H9 (cell line): ENCODE results near the gene LHFPL2. TPM values are rescaled to one million over a fixed set of nuclear protein-coding genes. Genes with fewer than 3 reads are reported as not detected.
"Not testable (repeated sequence)": the region's sequence is repeated elsewhere in the genome, so short reads cannot be mapped to it uniquely, and the experiment has no call there.

Experiments
- DNase-seq: peaks from one replicate; pipeline ENCODE4 v3.0.0-alpha.2; 2017
- H2AFZ ChIP-seq: one replicate; pipeline ENCODE4 v1.6.1; 2013; ENCODE audit warnings: mild to moderate bottlenecking, low read length, control low read depth, moderate library complexity
- H2AK5ac ChIP-seq: 2 replicates; pipeline ENCODE4 v1.6.1; 2013; ENCODE audit warnings: low read length, control low read depth, mixed read lengths; ENCODE audit not compliant: insufficient read length
- H2BK120ac ChIP-seq: one replicate; pipeline ENCODE4 v1.6.1; 2013; ENCODE audit warnings: low read depth, mild to moderate bottlenecking, low read length, control low read depth, inconsistent platforms; ENCODE audit not compliant: poor library complexity, severe bottlenecking
- H2BK12ac ChIP-seq: 2 replicates; pipeline ENCODE4 v1.6.1; 2013; ENCODE audit warnings: low read length, control low read depth, mixed read lengths, low read depth; ENCODE audit not compliant: insufficient read length
- H2BK15ac ChIP-seq: 2 replicates; pipeline ENCODE4 v1.6.1; 2013; ENCODE audit warnings: low read depth, low read length, control low read depth
- H2BK20ac ChIP-seq: one replicate; pipeline ENCODE4 v1.6.1; 2013; ENCODE audit warnings: low read depth, mild to moderate bottlenecking, low read length, control low read depth, inconsistent platforms; ENCODE audit not compliant: poor library complexity, severe bottlenecking
- H2BK5ac ChIP-seq: 2 replicates; pipeline ENCODE4 v1.6.1; 2013; ENCODE audit warnings: low read length, control low read depth, mixed read lengths; ENCODE audit not compliant: insufficient read length
- H3K14ac ChIP-seq: 2 replicates; pipeline ENCODE4 v1.6.1; 2013; ENCODE audit warnings: low read length, control low read depth; ENCODE audit not compliant: insufficient read depth
- H3K18ac ChIP-seq: 2 replicates; pipeline ENCODE4 v1.6.1; 2013; ENCODE audit warnings: low read depth, mild to moderate bottlenecking, mixed read lengths, low read length, control low read depth; ENCODE audit not compliant: insufficient read length
- H3K23ac ChIP-seq: 2 replicates; pipeline ENCODE4 v1.6.1; 2013; ENCODE audit warnings: low read length, control low read depth, mixed read lengths, low read depth; ENCODE audit not compliant: insufficient read length
- H3K23me2 ChIP-seq: 2 replicates; pipeline ENCODE4 v1.6.1; 2013; ENCODE audit warnings: low read depth, mild to moderate bottlenecking, mixed read lengths, low read length, control low read depth; ENCODE audit not compliant: insufficient read length, poor library complexity, severe bottlenecking
- H3K27ac ChIP-seq: 2 replicates; pipeline ENCODE4 v1.5.1; 2013; ENCODE audit warnings: low read length, control low read depth, mixed read lengths, low read depth; ENCODE audit not compliant: insufficient read length
- H3K27me3 ChIP-seq: 2 replicates; pipeline ENCODE4 v1.6.1; 2013; ENCODE audit warnings: low read length, control low read depth, inconsistent platforms; ENCODE audit not compliant: insufficient read depth
- H3K4ac ChIP-seq: 2 replicates; pipeline ENCODE4 v1.6.1; 2013; ENCODE audit warnings: low read depth, mild to moderate bottlenecking, control low read depth, inconsistent platforms, low read length, moderate library complexity
- H3K4me1 ChIP-seq: 2 replicates; pipeline ENCODE4 v1.6.1; 2013; ENCODE audit warnings: low read length, control low read depth, inconsistent platforms; ENCODE audit not compliant: insufficient read depth
- H3K4me2 ChIP-seq: 2 replicates; pipeline ENCODE4 v1.6.1; 2013; ENCODE audit warnings: low read length, control low read depth, mixed read lengths; ENCODE audit not compliant: insufficient read length, insufficient read depth
- H3K56ac ChIP-seq: 2 replicates; pipeline ENCODE4 v1.6.1; 2013; ENCODE audit warnings: low read depth, mild to moderate bottlenecking, mixed read lengths, low read length, control low read depth; ENCODE audit not compliant: insufficient read length
- H3K79me1 ChIP-seq: 2 replicates; pipeline ENCODE4 v1.6.1; 2013; ENCODE audit warnings: low read depth, mild to moderate bottlenecking, moderate library complexity, low read length, control low read depth, inconsistent platforms; ENCODE audit not compliant: insufficient read depth, poor library complexity, severe bottlenecking
- H3K79me2 ChIP-seq: 2 replicates; pipeline ENCODE4 v1.6.1; 2013; ENCODE audit warnings: low read length, control low read depth, inconsistent platforms; ENCODE audit not compliant: insufficient read depth
- H3K9ac ChIP-seq: 2 replicates; pipeline ENCODE4 v1.6.1; 2013; ENCODE audit warnings: low read length, control low read depth, mixed read lengths; ENCODE audit not compliant: insufficient read length; ENCODE audit errors: extremely low read depth
- H3K9me3 ChIP-seq: one replicate; pipeline ENCODE4 v1.6.1; 2013; ENCODE audit warnings: low read depth, low read length, inconsistent platforms; ENCODE audit not compliant: control insufficient read depth
- H3T11ph ChIP-seq: one replicate; pipeline ENCODE4 v1.6.1; 2013; ENCODE audit warnings: mild to moderate bottlenecking, low read length, control low read depth, inconsistent platforms
- H4K20me1 ChIP-seq: one replicate; pipeline ENCODE4 v1.6.1; 2013; ENCODE audit not compliant: control insufficient read depth, insufficient read length, insufficient read depth
- H4K5ac ChIP-seq: 2 replicates; pipeline ENCODE4 v1.6.1; 2013; ENCODE audit warnings: low read depth, mild to moderate bottlenecking, mixed read lengths, low read length, control low read depth; ENCODE audit not compliant: insufficient read length
- H4K8ac ChIP-seq: replicated peaks from 2 replicates; pipeline ENCODE4 v1.6.1; 2013; ENCODE audit warnings: low read length, control low read depth, mixed read lengths, low read depth; ENCODE audit not compliant: insufficient read length
- H4K91ac ChIP-seq: 2 replicates; pipeline ENCODE4 v1.6.1; 2013; ENCODE audit warnings: low read depth, mild to moderate bottlenecking, moderate library complexity, mixed read lengths, low read length, control low read depth; ENCODE audit not compliant: insufficient read length
- H3K27ac Mint-ChIP-seq, 3 experiments: 2 replicates in 2 of 3; 3 replicates in 1 of 3; pipeline ENCODE4 v1.8.0; 2020 to 2021; ENCODE audit warnings: mixed read lengths in 3 of 3, mild to moderate bottlenecking in 1 of 3, moderate library complexity in 1 of 3
- H3K27me3 Mint-ChIP-seq: 2 replicates; pipeline ENCODE4 v1.8.0; 2021; ENCODE audit warnings: low read depth, mild to moderate bottlenecking, moderate library complexity, mixed read lengths
- H3K36me3 Mint-ChIP-seq, 3 experiments: 2 replicates in 2 of 3; 3 replicates in 1 of 3; pipeline ENCODE4 v1.8.0; 2020 to 2021; ENCODE audit warnings: low read depth in 3 of 3, mixed read lengths in 3 of 3; ENCODE audit not compliant: insufficient read depth in 1 of 3
- H3K4me1 Mint-ChIP-seq, 2 experiments: 2 replicates each; pipeline ENCODE4 v1.8.0; 2020; ENCODE audit warnings: mixed read lengths in 2 of 2
- H3K4me3 Mint-ChIP-seq, 2 experiments: 2 replicates in 1 of 2; 3 replicates in 1 of 2; pipeline ENCODE4 v1.8.0; 2020 to 2021; ENCODE audit warnings: mild to moderate bottlenecking in 2 of 2, mixed read lengths in 2 of 2, moderate library complexity in 1 of 2
- H3K9me3 Mint-ChIP-seq, 2 experiments: 2 replicates in 1 of 2; 3 replicates in 1 of 2; pipeline ENCODE4 v1.8.0; 2020; ENCODE audit warnings: mild to moderate bottlenecking in 2 of 2, mixed read lengths in 2 of 2, moderate library complexity in 1 of 2
- WGBS: extraction: QIAGEN DNeasy Blood & Tissue Kit; methylation state at CpG from one replicate; pipeline ENCODE4 v1.1.7; 2013; ENCODE audit warnings: missing lambda C conversion rate, low lambda C conversion rate, mixed read lengths; ENCODE audit not compliant: insufficient read length; ENCODE audit errors: extremely low coverage; 5-methylcytosine and 5-hydroxymethylcytosine counted together
- total RNA-seq: library from RNA; stranded (reverse); gene quantifications from 2 replicates; pipeline ENCODE4 v1.2.1, GENCODE V29; 2021

LHFPL2 gene
- total RNA-seq, 1 experiment from 2014 or later, result 26.3 TPM

DNA sequence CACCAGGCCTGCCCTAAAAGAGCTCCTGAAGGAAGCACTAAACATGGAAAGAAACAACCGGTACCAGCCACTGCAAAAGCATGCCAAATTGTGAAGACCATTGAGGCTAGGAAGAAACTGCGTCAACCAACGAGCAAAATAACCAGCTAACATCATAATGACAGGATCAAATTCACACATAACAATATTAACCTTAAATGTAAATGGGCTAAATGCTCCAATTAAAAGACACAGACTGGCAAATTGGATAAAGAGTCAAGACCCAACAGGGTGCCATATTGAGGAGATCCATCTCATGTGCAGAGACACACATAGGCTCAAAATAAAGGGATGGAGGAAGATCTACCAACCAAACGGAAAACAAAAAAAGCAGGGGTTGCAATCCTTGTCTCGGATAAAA lies 35.3 kb upstream of the LHFPL2 start:
- not testable (repeated sequence) for H3K27ac ChIP-seq, H3K9ac ChIP-seq, H2BK120ac ChIP-seq, H3K4me1 ChIP-seq, H3K9me3 ChIP-seq, H3K27me3 ChIP-seq, H3K4me3 Mint-ChIP-seq, DNase-seq, H4K5ac ChIP-seq, H3T11ph ChIP-seq, H3K4me1 Mint-ChIP-seq, H4K20me1 ChIP-seq, H2AK5ac ChIP-seq, H3K14ac ChIP-seq, H2AFZ ChIP-seq, H3K23ac ChIP-seq, H3K79me2 ChIP-seq, H3K27ac Mint-ChIP-seq, H3K27me3 Mint-ChIP-seq, H2BK12ac ChIP-seq, H3K18ac ChIP-seq, H4K8ac ChIP-seq, H3K79me1 ChIP-seq, H2BK20ac ChIP-seq, H2BK5ac ChIP-seq, H3K23me2 ChIP-seq, H3K4me2 ChIP-seq, H4K91ac ChIP-seq, H2BK15ac ChIP-seq, H3K56ac ChIP-seq, H3K4ac ChIP-seq
- H3K9me3 Mint-ChIP-seq, result peaks cover 25 to 41% of the 10 kb centered on the region in 2 experiments
- H3K36me3 Mint-ChIP-seq, result peaks cover 7 to 18% (median 17%) of the 10 kb centered on the region in 3 experiments
- no CpG with 5 or more reads among the region's 5 CpGs for WGBS
